ENCODE results near the gene CSTB. TPM values are rescaled to one million over a fixed set of nuclear protein-coding genes. Genes with fewer than 3 reads are reported as not detected.

Gene CSTB
- total RNA-seq, 2 donors from 2014 or later = 33.0 to 40.2 TPM

DNA sequence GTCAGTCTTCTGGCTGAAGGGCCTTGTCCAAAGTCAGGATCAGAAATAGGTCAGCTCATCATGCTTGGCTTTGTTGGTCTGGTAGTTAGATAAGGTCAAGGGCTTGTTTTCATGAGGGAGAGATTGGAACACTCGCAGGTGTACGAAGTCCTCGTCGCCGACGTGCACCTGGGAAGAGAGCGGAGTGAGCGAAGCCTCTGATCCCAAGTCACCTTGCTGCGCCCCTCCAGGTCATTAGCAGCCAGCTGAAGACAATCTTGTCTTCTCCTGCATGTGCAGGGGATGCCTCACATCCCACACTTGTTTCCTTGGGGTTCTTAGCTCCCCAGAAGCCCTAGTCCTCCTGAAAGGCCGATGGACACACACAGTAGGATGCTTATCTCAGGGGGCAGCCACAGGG, 1.9 kb downstream of the CSTB start:
- ATAC-seq (no peak), DNase-seq (no peak)
- intact Hi-C loops (cut with DNase I) = no loop called here

DNA sequence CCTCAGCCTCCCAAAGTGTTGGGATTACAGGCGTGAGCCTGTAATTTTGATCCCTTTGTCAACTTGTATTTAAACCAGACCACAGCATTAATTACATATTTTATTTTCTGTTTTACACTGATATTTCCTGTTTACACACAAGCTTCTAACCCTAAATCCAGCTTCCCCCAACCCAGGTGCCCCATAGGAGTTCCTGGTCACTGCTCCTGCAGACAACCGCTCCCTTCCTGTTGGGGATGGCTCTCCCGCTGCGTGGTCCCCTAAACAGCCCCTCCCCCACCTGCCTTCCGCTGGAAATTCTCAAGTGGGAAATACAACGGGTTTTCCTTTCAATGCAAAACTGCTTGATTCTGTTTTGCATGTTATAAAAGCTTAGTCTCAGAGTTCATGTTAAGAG, 3.7 kb downstream of the CSTB start:
- intact Hi-C loops (cut with DNase I) = no loop called here
- no peak for DNase-seq
- ATAC-seq = no peak

DNA sequence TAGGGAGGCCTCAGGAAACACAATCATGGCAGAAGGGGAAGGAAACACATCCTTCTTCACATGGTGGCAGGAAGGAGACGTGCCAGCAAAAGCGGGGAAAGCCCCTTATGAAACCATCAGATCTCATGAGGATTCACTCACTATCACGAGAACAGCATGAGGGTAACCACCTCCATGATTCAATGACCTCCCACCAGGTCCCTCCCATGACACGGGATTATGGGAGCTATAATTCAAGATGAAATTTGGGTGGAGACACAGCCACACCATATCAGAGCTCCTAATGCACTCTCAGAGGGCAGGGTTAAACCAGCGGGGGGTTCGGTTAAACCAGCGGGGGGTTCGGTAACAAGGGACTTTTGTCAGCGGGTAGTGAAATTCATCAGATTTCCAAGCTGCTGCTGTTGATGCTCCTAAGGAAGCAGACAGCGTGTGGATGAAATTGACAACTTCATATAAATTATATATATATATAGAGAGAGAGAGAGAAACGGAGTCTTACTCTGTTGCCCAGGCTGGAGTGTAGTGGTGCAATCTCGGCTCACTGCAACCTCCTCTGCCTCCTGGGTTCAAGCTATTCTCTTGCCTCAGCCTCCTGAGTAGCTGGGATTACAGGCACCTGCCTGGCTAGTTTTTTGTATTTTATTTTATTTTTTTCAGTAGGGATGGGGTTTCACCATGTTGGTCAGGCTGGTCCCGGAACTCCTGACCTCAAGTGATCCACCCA, 4.2 kb downstream of the CSTB start:
- intact Hi-C loops (cut with DNase I) = no loop called here
- ATAC-seq (no peak), DNase-seq (no peak)

DNA sequence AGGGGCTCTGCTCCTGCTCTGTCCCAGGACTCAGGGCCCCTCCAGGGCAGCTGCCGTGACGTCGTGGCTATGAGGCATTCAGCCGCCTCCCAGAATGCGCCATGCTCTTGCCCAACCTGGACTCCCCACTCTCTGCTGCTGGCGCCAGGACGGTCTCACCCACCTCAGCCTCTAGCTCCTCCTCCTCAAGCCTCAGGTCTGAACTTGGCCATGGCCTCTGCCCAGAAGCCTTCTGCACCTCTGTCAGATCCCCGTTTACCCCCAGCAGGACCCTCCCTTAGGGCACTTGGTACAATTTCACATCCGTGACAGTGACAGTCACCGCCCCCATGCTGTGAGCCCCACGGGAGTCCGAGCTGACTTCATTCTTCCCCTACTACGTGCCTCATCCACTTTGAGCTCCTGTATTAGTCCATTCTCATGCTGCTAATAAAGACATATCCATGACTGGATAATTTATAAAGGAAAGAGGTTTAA, 4.9 kb downstream of the CSTB start:
- no peak for DNase-seq
- intact Hi-C loops (cut with DNase I) = no loop called here
- no peak for ATAC-seq

DNA sequence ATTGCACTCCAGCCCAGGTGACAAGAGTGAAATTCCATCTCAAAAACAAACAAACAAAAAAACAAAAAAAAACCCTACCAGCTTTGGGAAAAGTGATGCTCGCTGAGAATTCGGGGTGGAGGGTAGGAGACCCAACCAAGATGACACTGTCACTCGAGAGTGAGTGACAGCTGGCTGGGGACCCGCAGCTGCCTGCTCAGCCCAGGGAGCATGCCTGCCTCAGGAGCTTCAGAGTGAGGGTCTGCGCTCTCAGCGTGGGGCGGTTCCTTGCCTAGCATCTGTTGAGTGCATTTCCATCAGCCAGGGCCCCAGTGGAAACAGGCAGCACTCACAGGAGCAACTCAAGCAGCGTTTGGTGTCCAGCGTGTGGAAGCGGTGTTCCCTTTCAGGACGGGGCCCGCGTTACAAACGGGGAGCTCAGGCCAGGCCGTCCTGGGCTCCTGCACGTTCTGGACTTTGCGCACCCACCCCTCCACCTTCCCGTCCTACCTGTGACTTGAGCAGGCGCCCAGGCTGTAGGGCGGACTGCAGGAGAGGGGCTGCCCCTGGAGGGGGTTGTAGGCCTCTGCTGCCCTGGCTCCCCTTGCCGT, 5.9 kb downstream of the CSTB start:
- no peak for DNase-seq
- intact Hi-C loops (cut with DNase I) = no loop called here
- no peak for ATAC-seq

DNA sequence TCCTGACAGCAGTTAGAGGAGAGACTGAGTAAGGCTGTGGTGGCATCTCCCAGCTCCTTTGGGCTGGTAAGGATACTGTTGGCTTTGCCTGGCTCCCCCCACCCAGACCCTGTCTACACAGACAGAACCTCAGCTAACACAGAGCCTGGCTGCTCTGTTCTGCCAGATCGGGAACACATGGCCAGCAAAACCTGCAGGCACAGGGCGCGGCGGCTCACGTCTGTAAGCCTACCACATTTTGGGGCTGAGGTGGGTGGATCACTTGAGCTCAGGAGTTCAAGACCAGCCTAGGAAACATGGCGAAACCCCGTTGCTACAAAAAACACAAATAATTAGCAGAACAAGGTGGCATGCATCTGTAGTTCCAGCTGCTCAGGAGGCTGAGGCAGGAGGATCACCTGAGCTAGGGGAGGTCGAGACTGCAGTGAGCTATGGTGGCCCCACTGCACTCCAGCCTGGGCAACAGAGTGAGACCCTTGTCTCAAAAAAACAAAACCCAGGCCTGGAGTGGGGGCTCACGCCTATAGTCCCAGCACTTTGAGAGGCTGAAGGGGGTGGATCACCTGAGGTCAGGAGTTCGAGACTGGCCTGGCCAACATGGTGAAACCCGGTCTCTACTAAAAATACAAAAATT, 6.7 kb downstream of the CSTB start:
- no peak for ATAC-seq
- intact Hi-C loops (cut with DNase I) = no loop called here

DNA sequence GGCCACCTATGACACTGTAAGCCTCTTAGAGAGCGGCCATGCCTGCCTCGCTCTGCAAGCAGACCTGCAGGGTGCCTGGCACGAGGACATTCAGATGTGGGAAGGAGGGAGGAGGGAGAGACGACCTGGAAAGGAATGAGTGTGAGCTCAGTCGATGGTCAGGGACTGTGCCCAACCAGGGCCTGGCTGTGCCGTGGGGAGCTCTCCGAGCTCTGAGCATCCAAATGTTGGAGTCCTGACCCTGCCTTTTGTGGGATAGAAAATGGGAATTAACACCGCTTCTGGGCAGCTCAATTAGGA, 7.3 kb downstream of the CSTB start:
- ATAC-seq = no peak
- DNase-seq = no peak
- intact Hi-C loops (cut with DNase I) = no loop called here

More for the DNA sequence above, 6.7 kb downstream of the CSTB start:
- no peak for DNase-seq

DNA sequence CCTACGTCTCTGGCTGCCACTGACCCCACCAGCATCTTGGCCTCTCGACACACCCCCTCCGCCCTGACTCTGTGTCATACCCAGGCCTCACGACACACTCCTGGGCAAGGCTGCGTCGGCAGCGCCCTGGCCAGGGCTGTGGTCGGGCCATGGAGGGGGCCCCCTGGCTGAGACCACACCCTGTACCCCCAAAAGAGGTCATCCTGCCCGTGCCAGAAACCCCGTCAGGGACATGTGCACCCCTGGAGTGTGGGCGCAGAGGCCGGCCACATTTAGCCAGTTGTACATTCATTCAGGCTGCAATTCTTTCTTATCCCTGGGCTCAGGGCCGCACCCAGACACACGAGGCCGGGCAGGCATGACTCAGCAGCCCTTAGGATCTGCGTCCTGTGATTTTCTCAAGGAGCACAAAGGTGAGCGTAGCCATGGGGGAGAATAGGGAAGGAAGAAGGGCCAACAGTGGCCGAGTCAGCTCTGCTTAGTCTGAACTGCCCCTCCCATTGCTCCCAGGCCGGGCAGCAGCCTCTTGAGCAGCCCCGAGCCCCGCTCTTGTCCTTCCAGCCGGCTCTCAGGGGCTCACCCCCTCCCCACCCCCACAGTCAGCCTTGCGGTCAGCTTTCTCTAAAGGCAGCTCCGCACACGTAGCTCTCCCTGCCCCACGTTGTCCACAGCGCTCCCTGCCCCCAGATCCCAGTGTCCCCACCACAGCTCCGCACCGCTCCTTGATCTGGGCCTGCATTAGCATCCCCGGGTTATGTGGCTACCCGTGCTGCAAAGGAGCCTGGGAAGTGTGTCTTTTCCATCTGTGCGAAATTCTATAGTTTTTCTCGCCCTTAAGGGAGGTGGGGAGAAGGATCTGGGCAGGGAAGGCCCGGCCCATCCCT, 7.9 kb downstream of the CSTB start:
- ATAC-seq (peak; percentile 36 to 72), DNase-seq (peak; percentile 65)
- intact Hi-C loops (cut with DNase I) = no loop called here

DNA sequence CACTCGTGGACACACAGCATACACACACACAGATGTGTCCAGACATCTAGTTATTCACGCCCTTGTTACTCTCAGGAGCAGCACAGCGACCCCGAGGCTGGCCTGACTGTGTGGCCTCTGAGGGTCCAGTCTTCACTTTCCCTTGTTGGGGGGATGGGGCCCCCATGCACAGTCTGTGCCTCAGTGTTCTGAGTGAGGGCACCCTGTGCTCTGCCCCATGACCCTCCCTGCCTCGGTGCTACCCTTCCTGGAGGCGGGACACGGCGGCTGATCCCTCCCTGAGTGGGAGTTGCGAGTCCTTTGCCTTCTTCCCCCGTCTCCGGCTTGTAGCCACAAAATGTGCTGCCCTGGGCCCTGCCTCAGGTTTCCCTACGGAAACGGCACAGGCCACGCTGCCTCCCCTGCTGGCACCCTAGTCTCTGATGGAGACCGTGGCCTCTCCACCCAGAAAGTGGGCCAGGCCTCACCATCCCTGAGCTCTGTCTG, 8.6 kb downstream of the CSTB start:
- DNase-seq = no peak
- peak; percentile 1 for ATAC-seq
- intact Hi-C loops (cut with DNase I) = no loop called here

DNA sequence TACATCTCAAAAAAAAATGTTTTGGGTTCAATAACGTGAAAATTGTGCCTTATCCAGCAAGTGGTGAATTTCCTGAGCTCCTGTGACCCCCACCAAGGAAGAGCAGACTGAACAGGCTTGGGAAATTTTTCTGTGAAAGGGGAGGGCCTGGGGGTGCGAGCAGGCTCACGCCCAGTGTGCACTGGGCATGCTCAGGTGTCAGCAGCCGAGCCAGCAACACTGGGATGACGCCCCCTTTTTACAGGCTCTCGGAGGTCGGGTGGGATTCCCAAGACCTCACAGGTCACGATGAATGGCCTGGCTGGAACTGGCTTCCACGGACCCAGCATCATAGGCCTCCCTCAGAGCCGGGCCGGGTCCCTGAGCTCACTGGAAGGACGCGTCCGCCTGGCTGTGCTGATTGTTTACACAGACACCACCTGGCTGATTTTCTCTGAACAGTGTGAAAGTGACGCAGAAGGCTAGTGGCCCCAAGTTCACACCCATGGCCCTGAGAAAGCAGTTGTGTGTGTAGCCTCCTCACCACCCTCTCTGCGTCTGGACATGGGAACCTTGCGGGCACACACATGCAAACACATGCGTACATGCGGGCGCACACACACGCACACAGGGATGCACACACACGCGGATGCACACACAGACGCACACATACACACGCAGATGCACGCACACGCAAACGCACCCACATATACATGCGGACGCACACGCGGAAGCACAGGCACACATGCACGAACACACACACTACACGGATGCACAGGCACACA, 9.2 kb downstream of the CSTB start:
- intact Hi-C loops (cut with DNase I) = no loop called here
- DNase-seq (no peak), ATAC-seq (no peak)

DNA sequence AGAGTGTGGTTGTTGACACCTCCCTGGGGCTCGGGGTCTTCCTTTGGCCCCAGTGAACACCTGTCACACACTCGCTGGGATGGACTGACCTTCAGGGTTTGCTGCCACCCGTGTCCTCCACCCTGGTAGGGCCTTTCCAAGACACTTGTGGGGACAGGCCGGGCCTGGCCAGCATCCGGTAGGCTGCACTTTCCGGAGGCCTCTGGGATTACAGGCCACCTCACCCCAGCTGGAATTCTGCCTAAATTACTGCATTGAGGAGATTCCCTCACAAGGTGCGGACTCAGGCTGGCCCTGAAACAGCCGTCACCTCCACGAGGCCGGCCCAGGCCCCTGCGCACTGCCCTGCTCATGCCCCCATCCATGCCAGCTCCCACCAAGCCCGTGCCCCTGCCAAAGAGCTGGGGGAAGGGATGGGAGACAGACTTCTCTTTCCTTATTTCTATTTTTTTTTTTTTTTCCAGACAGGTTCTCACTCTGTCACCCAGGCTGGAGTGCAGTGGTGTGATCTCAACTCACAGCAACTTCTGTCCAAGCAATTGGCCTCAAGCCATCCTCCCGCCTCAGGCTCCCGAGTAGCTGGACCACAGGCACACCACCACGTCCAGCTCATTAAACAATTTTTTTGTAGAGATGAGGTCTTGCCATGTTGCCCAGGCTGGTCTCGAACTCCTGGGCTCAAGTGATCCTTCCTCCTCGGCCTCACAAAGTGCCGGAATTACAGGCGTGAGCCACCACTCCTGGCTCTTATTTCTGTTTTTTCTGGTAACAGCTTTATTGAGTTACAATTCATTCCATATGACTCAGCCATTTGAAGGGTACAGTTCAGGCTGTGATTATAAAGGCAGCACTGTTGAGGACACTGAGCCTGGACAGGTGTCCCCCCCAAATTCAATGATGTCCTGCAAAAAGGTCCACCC, 11.3 kb downstream of the CSTB start:
- ATAC-seq (peak in 1 of 2 donors; percentile 12), DNase-seq (no peak)
- intact Hi-C loops (cut with DNase I) = no loop called here

DNA sequence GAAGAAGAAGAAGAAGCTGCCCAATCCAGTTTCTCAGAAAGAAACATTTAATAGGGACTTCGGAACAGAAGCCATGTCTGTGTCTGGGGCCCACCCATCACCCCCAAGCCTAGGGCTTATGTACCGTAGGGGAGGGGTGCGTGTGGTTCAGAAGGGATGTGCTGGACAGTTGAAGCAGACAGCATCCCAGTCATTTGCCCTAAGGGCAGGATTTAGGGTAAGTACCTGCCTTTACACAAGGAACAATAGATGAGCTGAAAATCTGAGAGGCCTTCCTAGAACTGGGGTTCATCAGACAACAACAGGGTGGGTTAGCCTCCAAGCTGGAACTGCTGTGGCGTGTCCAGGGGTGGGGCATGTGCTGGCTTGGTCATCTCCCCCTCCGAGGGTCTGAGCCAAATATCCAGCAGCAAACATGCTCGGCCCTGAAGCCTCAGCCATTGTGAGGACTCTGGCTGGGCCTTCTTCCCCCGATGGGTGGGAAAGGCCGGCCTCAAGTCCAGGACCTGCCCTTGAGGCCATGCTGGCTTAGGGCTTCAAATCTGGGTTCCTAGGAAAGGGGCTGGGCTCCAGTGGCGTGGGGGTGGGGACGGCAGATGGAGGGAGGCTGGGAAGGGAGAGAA, 12.1 kb downstream of the CSTB start:
- DNase-seq (no peak), ATAC-seq (no peak)
- intact Hi-C loops (cut with DNase I) = no loop called here

DNA sequence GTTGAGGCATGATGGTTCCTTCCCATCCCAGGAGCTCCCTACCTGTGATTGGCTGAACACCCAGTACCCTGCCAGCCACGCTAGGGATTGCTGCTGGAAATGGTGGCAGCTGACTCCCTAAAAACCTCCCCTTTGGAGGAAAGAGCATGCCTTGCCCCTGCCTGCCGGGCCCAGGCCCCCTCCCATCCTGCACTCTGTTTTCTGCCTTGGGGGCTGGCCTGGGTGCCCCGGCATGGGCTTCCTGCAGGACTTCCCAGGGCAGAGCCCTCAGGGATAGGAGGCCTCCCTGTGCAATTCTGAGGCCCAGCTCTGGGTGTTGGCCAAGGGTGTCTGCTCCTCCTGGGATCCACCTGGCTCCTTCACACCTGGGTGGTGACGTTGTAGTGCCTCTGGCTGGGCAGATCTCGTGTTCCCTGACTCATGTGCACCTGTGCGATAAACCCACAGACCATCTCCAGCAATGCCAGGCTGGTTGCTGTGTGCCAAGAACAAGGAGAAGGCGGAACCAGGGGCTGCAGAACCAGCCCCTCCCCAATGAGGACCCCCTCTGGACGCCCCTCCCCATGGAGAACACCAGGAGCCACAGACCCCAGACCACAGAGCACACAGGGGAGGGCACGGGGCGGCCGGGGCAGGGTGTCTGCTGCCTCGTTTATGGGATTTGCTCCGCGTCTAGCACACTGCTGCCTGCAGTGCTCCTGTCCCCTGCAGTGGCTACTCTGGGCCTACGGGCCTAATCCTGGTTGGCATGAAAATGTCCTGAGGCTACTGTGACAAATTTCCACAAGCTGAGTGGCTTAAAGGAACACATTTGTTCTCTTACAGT, 13.6 kb downstream of the CSTB start:
- intact Hi-C loops (cut with DNase I) = no loop called here
- no peak for DNase-seq

DNA sequence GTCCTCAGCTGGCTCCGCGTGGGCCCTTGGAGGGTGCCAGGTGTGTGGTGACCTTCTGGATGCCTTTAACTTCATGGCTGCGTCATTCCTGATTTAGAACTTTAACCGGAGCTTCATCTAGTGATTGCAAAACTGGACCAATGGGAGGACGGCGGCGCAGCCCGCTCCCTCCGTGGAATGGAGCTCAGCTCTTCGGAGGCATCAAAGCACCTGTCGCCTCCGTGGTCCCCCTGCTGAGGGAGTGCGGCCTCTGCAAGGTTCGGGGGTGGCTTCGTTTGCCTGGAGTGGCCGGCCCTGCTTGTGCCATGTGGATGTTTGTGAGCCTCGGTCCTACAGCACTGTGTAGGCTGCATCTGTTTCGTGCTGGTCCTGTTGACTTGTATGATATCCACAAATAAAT, 14.2 kb downstream of the CSTB start:
- intact Hi-C loops (cut with DNase I) = no loop called here
- no peak for ATAC-seq
- no peak for DNase-seq

More for the DNA sequence above, 13.6 kb downstream of the CSTB start:
- no peak for ATAC-seq

DNA sequence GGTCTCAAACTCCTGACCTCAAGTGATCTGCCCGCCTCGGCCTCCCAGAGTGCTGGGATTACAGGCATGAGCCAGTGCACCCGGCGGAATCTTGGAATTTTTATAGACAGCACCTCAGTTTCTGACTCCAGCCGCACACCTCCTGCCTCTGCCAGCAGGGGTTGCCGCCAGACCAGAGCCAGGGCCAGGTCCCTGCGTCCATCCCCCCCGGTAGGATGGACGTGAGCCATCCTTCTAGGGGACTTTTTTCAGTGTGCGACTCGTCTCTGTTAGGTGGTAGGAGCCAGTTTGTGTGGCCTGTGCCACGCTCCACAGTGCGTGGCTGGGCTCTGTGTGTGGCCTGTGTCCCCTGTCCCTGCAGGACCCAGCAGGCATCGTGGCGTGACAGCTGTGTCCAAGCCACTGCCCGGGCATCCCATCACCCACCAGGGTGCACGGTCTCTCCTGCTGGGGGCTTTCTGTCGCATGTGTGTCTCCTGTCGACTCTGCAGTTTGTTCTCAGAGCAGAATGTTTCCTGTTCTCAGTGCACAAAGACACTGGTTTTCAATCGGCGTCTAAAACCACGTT, 15.6 kb downstream of the CSTB start:
- DNase-seq = no peak
- intact Hi-C loops (cut with DNase I) = no loop called here
- no peak for ATAC-seq

DNA sequence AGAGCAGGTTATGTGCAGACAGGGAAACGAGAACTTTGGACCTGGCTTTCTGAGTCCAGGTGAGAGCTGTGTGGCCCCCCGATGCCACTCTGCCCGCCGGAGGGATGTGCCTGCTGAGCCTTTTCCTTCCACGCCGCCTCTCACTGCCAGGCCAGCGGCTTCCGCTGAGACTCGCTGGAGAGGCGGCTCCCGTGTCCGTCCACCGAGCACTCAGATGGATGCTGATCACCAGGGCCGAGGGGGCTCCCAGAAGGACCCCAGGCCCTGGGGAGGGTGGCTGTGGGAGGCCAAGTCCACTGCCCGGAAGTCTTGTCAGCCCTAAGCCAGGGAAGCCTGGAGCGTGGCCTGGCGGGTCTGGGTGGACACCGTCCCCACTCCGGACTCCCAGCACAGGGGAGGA, 16.5 kb downstream of the CSTB start:
- intact Hi-C loops (cut with DNase I) = no loop called here
- no peak for DNase-seq

More for the DNA sequence above, 16.5 kb downstream of the CSTB start:
- ATAC-seq = no peak

Measured in left cardiac atrium (tissue), 4 donors.